HUDEP-2 (cell line): ENCODE measurements around the gene FAM174C.

ENCODE experiments used
- DNase-seq, 76 experiments: peaks; one replicate each; lab custom pipeline; 2025; ENCODE audit not compliant: unreplicated experiment in 76 of 76; lab: John Stamatoyannopoulos, UW

The FAM174C gene

DNA sequence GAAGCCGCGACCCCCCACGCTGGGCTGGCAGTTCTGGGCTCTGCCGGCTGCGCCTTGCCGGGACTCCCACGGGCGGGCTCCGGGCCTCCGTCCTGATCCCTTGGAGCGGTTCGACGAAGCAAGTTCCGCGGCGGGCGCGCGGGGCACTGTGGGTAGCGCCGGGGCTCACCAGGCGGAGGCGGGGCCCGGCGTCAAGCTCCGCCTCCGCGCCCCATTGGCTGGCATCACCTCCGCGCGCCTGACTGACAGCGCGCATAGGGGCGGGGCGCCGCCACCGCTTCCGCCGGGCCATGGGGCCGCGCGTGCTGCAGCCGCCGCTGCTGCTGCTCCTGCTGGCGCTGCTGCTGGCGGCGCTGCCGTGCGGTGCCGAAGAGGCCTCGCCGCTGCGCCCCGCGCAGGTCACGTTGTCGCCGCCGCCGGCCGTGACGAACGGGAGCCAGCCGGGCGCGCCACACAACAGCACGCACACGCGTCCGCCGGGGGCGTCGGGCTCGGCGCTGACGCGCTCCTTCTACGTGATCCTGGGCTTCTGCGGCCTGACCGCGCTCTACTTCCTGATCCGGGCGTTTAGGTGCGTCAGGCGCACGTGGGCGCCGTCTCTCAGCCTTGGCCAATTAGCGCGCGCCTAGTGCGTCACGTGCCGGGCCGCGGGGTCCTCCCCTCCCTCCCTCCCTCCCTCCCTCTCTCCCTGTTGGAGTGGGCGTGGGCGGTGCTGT, at the start of gene FAM174C:
Gene FAM174C, plus strand, starts transcription at position 271 of the 716 bp plus-strand sequence. Its CDS starts 20 bp downstream, at position 291.
- peak in 75 of 76 experiments; percentile 75 to 99 (median 97) for DNase-seq

DNA sequence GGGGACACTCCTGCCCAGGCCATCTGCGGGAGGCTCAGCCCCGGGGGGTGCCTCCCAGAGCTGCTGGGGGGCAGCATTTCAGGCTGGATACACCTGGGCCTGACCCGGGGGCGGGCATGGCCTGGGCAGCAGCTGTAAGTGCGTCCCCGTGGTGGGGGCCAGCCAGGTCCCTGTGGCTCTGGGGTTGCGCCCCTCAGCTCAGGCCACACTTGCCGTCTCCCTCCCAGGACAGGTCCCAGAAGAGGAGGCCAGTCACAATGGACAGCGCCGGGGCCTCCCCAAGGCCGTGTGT, 49.2 kb upstream of the FAM174C start:
- DNase-seq: no peak

DNA sequence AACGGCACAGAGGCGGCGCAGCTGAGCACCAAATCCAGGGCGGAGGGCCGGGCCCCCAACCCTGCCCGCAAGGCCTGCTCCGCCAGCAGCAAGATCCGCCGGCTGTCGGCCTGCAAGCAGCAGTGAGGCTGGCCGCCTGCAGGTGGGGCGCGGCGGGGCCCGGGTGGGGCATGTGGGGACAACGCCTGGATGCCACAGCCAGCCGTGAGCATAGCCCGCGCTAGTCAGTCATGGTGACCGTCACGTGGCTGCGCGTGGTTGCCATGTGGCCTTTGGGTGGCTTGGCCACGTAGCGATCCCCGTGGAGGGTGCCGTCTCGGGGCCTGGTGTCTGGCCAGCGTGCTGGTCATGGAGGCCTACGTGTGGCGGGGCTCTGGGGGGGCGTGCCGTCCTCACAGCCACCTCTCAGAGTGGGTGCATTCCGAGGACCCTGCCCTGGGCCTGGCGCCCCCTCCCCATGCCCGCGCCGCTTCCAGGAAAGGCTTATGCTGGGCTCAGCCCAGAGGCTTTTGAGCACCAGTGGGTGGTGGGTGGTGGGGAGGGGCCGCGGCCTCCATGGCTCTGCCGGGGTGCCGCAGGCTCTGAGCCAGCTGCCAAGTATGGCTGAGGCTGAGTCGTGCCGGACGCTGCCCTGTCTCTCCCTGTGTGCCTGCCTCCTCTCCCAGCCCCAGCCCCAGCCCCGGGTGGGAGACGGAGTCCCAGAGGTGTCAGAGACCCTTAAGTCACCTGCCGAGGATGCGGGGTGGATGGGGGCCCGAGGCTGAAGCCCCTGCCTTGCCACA, 48.6 kb upstream of the FAM174C start:
- no peak for DNase-seq

DNA sequence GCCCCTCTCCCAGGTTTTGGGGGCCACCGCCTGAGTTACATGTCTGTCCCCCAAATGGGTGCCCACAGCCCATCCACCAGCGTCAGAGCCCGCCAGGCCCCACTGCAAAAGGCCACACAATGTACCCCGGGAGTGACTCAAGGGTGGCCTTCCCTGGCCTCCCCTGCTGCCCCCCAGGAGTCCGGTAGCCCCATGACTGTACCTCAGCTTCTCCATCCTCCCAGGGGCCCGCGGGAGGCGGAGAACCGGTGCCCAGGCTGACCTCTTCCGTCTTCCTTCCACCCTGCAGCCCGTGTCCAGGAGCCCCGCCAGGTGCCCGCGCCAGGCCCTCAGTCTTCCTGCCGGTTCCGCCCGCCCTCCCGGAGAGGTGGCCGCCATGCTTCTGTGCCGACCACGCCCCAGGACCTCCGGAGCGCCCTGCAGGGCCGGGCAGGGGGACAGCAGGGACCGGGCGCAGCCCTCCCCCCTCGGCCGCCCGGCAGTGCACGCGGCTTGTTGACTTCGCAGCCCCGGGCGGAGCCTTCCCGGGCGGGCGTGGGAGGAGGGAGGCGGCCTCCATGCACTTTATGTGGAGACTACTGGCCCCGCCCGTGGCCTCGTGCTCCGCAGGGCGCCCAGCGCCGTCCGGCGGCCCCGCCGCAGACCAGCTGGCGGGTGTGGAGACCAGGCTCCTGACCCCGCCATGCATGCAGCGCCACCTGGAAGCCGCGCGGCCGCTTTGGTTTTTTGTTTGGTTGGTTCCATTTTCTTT, 47.9 kb upstream of the FAM174C start:
- DNase-seq: peak in 51 of 76 experiments; percentile 22 to 86 (median 55)

DNA sequence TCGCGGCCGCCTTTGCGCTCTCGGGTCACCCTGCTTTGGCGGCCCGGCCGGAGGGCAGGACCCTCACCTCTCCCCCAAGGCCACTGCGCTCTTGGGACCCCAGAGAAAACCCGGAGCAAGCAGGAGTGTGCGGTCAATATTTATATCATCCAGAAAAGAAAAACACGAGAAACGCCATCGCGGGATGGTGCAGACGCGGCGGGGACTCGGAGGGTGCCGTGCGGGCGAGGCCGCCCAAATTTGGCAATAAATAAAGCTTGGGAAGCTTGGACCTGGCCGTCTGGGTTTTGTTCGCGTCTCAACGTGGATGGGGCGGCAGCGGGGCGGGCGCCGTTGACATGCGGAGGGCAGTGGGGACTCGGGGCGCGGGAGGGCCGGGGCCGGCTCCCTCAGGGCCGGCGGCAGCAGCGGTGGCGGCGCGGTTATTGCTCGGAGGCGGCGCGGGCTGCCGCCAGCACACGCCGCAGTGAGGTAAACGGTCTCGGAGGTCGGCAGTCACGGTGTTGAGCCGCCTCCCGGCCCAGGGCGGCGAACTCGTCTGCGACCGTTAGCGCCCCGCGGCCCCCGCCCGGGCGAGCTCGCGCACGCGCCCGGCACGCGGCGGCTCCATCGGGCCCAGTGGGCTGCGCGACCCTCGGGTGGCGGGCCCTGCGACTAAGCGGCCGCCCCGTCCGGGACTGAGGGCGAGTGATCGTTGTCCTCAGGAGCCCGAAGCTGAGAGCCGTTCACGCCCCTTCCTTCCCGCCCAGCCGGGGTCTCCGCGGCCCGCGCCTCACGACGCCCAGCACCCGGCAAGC, 47.0 kb upstream of the FAM174C start:
- no peak for DNase-seq

DNA sequence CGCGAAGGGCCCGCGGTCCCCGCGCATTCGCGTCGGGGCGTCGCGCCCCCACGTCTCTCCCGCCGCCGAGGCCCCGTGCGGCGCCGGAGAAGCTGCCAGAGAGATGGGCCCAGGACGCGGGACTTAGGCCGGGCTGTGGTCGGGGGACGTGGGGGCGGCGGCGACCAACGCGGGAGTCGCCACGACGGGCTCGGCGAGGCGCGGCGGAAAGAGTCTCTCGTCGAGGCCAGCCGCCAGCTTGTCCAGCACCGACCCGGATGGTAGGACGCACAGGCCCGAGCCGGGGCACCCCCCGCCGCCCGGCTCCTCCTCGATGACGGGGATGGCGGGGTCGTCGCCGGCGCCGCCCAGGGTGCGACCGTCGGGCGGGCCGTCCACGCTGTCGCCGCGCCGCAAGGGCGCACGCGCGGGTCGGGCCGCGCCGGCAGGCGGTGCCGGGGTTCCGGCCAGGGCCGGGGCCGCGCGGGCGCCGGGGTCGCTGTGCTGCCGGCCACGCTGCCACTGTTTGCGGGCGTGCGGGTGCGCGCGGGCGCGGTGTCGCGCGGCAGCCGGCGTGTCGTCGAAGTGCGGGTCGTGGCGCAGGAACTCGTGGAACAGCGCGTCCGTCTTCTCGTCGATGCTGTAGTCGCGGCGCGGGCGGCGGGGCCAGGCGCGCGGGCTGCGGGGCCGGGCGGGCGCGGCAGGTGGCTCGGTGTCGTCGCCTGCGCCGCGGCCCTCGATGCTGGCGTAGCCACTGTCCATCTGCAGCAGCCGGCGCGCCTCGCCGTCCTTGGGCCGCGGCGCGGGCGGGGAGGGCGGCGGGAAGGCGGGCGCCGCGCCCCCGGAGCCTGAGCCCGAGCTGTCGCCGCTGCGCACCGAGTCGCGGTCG, 46.0 kb upstream of the FAM174C start:
- DNase-seq: no peak

DNA sequence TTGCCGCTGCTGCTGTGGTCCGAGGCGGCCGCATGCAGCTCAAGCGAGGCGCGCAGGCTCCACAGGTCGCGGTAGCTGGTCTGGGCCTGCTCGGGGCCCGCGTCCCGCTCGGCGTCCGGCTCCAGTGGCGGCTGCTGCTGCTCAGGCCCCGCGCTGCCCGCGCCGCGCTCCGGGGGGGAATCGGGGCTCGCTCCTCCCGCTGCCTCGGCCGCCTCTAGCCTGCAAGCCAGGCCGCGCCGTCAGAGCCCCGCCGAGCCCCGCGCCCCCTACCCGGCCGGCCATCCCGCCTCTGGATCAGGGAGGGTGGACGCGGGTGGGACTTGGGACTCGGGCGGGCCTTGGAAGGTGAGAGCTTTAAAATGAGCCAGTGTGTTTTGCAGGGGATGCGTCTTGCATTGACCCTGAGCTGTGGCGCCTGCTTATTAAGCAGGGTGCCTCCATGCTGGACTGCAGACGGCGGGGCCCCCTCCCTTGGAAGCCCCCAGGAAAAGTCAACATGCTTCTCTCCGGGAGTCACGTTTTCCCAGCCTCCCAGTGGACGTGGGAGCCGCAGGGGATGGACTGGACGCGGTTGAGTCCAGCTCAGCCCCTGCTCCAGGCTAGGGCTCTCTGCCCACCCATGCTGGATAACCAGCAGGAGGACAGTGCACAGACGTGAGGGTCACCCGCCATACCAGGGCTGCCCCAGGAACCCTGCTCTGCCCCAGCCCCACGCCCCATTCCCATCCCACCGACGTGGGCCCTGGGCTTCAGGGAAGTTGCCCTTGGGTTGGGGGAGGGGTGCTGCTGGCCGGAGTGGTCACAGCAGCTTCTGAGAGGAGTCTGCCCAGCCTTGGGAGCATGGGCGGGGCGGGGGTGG, 45.2 kb upstream of the FAM174C start:
- DNase-seq: no peak

DNA sequence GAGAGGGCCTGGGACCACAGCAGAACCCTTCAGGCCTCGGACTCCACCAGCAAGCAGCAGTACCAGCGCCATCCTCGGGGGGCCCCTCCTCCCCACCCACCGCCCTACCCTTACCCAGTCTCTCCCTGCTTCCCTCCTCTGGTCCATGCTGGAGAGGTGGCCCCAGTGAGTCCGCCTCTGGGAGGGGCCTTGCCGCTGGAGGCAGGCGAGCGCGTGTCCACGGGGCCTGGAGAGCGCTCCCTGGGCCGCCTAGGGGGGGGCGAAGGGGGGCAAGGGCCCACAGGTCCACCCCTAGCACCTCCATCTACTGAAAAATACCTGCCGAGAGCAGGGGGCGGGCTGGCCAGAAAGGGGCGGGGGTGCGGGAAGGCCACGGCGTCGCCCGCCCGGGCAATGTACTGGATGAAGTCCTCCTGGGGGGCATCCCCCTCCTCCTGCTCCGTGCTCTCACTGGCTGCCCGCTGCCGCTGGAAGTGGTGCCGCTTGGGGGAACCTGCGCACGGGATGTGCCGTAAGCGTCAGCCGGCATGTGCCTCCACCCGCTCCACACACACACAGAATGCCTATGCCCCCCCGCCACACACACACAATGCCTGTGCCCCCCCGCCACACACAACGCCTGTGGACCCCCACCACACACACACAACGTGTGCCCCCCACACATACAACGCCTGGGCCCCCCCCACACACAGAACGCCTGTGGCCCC, 44.4 kb upstream of the FAM174C start:
- DNase-seq: no peak

DNA sequence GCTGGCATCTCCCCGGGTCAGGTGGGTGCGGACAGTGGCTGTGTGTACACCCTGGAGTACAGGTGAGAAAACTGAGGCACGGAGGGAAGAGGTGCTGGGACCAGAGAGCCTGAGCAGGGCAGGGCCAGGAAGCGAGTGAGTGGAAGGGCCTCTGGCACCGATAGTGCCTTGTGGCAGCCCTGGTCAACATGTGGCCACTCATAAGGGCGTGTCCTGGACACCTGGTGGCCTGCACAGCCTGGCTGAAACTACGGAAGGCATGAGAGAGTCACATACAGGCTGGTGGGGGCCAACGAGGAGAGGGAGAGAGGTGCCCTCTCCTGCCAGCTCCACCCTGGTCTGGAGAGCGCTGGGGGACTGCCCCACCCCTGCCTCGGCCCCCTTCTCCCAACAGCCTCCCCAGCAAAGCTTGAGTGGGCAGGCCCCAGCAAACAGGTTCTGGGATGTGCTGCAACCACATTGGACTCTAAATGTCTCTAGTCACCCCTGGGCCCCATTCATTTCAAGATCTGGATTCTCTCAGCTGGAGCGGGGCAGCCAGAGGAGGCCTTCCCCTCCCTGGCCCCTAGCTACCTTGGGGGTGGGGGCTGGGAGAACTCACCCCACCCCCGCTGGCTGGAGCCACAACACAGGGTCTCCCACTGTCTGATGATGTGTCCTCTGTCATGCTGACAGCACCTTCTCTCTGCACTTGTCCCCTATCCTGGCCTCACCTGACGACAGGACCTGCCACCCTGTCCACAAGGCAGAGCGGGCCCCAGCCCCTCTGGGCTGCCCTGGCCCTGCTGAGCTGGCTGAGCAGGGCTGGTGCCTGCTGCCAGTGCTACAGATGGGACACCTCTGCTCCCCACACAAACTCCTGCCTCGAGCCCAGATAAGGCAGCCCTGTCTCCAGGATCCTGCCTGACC, 43.3 kb upstream of the FAM174C start:
- peak in 4 of 76 experiments; percentile 22 to 66 (median 45) for DNase-seq

DNA sequence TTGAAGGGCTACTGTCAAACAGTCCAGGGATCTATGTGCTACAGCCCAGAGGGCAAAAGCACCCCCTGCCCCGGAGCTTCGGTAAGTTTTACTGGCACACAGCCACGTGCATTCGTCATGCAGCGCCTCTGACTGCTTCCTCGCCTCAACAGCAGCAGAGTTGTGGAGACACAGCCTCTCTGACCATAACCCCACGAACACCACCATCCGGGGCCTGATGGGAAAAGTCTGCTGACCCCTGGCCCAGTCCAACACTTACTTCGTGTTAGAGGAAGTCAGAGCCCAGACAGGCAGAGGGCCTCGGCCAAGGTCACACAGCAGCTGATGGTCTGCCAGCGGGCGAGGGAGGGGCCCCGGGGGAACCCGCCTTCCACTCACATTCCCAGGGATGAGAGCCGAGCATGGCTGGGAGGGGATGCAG, 42.7 kb upstream of the FAM174C start:
- DNase-seq: peak in 14 of 76 experiments; percentile 19 to 66 (median 45)

DNA sequence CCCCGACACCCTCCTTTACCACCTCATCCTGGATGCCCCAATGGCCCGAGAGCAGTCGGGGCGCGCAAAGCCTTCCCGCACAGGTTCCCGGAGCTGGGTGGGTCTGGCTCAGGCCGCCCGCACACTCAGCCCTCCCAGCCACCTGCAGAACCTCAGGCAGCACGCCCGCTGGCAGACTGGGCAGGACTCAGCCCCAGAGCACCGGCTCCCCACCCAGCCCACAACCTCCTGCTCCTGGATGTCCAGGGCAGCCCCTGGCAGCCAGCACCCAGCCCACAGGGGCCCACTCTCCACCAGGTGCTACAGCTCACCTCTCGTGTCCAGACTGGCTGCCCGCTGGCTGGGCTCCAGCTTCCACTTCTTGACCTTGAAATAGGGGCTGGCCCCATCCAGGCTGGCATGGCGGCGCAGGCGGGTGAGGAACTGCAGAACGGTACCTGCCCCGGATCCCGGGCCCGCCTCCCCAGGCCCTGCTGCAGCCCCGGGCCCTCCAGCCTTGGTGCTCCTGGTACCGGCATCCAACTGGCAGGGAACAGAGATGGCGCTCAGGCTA, 42.1 kb upstream of the FAM174C start:
- no peak for DNase-seq

DNA sequence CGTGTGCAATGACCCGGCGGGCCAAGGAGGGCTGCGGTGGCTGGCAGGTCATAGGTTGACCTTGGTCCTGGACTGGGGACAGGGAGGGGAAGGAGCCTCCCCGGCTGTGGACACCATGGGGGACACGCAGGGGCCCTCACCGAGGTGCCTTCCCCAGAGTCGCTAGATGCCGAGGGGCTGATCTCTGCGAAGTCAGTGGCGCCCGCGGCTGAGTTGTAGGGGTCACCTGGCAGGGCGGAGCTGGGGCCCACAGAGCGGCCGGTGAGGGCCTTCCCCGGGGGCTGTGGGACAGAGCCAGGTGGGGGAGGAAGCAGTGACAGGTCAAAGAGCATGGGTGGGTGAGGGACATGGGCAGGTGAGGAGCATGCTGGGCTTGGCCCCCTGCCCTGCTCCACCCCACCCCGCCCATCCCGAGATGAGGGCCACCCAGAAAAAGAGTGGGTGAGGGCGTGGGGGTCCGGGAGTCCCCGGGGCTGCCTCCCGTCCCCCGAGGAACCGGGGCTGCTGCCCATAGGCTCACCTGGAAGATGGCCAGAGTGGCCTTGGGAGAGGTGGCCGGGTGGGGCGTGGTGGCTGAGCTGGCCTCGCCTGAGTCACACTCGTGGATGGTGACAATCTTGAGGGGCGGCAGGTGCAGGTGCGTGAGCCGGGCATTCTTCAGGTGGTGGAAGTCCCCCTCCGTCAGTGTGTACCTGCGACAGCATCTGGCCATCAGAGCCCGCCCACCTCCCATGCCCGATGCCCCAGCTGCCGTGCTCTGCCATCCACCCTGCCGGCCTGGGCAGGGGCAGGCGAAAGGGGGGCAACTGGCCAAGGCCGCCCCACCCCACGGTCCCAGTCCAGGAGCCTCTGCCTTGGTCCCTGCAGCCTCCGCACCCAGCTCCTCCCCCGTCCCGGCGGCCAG, 41.0 kb upstream of the FAM174C start:
- no peak for DNase-seq

DNA sequence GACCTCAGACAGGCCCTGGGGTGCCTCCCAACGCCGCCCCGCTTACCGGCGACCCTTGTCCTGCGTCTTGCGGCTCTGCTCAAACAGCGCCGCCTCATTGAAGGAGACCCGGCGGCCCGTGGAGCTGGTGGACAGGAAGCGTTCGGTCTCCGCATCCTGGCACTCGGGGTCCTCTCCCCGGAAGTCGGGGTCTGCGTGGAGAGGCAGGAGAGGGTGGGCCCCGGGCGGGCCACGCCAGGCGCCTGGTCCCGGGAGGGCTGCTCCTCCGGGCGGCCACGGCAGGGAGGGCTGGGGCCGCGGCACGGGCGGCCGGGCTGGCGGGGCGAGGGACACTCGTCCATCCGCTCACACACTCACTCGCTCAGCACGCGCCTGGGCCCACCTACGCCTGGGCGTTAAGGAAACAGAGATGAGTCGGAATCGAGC, 40.4 kb upstream of the FAM174C start:
- DNase-seq: no peak

DNA sequence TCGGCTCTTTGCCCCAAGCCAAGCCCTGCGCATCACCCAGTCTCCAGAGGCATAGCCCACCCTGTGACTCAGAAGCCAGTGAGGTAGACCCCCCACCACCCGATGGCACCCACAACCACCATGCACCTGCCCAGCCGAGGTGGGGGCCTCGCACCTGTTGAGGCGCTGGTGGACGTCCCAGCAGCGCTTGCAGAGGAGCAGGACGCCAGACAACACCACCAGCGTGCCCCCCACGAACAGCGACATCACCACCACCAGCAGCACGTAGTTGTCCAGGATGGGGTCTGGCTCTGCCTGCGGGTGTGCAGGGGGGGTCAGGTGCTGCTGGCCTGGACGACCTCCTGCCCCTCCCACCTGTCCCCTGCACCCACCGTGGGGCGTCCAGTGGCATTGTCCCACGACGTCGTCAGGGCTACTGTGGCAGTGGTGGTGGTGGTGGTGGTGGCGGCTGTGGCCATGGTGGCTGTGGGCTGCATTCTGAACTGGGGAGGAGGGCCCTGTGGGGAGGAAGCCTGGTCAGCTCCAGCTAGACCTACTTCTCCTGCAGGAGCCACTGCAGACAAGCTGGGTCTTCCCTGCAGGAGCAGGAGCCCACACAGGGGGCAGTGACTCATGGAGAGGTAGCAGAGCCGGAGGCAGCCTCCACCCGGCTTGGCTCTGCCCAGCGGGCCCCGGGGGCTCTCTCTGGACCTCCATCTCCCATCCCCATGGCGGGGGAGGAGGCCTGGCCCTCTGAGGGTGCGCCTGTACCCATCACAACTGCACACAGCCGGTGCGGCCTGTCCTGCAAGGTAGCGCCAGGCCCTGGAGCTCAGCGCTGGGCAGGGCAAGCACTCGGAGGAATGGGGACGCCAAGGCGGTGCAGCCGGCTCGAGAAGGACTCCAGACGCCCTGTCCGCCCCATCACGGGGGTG, 39.4 kb upstream of the FAM174C start:
- DNase-seq: no peak

DNA sequence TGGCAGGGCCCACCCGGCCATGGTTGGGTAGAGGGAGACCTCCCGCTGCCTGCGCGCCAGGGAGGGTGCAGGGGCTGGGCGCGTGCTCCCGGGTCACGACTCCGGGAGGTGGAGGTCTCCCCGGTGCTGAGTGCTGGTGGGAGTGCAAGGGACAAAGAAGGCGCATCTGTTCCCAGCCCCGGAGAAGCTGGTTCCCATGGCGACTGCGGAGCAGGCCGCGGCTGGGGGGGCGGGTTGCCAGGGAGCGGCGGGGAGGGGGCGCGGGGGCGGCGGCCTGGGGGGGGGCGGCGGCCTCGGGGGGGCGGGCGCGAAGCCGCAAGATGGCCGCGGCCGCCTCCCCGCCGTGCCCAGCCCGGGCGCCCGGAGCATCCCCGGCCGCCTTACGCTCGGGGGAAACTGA, 38.8 kb upstream of the FAM174C start:
- no peak for DNase-seq
